GM18858 (cell line): ENCODE data around the gene MRI1.
"Not testable (repeated sequence)": the region's sequence is repeated elsewhere in the genome, so short reads cannot be mapped to it uniquely, and the experiment has no call there.

Source experiments
- ATAC-seq: cut with Tn5 transposase; IDR thresholded peaks from one replicate; pipeline ENCODE4 v1.9.1; 2021; ENCODE audit not compliant: unreplicated experiment

MRI1 gene

DNA sequence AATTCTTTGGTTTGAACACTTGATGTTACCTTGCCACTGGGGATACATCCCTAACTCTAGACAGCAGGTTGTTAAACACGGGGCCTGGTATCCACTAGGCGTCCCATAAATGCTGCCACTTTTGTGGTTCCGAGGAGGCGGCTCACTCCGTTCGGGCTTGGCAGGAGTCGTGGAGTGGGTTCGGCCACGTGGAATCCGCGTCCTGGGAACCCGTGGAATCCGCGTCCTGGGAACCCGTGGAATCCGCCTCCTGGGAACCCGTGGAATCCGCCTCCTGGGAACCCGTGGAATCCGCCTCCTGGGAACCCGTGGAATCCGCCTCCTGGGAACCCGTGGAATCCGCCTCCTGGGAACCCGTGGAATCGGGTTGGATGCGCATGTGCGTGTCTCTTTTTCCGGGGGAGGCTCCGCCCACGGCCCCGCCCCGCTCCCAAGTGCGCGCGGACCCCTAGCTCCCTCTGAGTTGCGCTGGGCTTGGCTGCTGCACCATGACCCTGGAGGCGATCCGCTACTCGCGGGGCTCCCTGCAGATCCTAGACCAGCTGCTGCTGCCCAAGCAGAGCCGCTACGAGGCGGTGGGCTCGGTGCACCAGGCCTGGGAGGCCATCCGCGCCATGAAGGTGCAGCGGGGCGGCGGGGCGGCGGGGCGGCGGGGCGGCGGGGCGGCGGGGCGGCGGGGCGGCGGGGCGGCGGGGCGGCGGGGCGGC, at the start of gene MRI1:
MRI1 (plus strand) TSS at position 422 of the 707 bp plus-strand sequence; CDS start at position 489, 67 bp downstream.
- no peak for ATAC-seq

DNA sequence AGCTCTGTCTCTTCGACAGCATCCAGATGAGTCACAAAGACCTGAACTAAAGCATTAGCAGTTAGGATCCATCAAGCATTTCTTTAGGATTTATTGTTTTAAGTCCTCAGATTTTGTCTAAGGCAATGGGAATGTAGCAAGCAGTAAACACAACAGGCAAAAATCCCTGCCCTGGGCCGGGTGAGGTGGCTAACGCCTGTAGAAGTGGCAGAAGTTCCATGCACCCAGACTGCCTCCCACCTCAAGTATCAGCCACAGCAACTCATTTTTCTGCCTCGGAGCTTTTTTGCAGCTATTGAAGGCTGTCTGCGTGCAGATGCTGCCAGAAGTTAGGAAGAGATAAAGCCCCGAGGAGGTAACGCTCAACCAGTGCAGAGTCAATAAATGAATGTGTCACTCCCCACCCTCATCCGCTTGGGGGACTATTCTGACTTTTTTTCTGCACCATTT, 47.1 kb upstream of the MRI1 start:
- ATAC-seq: no peak

DNA sequence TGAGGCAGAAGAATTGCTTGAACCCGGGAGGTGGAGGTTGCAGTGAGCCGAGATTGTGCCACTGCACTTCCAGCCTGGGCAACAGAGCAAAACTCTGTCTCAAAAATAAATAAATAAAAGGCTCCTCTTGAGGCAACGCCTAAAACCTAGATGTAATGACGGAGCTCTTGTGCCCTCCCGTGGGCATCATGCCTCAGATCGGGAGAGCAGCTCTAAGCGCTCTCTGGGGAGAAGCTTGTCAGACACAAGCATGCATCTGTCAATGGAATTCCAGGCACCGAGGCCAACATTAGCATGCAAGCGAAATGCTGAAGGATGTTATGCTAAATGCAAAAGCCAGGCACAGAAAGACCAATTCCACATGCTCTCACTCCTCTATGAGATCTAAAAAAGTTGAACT, 45.6 kb upstream of the MRI1 start:
- no peak for ATAC-seq

DNA sequence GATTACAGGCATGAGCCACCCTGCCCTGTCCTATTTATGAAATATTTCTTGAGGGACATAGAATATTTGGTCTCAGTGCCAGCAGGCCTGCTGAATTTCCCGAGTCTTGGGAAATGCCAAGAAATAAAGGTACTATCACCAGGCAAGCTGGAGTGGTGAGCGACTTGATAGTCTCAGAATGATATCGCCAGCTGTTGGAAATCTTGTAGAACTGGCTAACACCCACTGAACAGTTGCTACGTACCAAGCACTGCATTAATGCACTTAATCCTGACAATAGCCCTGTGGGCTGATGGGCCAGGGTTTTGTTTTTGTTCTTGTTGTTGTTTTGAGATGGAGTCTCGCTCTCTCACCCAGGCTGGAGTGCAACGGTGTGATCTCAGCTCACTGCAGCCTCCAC, 42.2 kb upstream of the MRI1 start:
- no peak for ATAC-seq

DNA sequence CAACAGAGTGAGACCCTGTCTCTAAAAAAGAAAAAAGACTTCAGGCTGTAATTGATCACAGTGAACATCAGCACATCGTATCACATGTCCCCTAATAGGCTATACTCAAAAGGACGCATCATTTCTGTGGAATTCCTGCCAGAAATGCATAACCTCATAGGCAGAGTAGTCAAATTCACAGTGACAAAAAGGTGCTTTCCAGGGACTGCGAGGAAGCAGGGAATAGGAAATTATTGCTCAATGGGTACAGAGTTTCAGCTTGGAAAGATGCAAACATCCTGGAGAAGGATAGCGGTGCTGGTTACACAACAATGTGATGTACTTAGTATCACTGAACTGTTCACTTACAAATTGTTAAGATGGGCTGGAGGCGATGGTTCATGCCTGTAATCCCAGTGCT, 41.1 kb upstream of the MRI1 start:
- no peak for ATAC-seq

DNA sequence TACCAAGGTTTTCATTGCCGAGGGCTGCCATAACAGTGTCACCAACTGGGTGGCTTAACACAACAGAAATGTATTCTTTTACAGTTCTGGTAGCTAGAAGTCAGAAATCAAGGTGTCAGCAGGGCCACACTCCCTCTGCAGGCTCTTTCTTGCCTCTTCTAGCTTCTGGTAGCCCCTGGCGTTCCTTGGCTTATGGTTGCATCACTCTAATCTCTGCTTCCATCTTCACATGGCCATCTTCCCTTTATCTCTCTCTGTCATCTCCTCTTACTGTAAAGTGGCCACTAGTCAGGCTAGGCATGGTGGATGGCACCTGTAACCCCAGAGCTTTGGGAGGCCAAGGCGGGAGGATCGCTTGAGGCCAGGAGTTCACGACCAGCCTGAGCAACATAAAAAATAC, 38.0 kb upstream of the MRI1 start:
- ATAC-seq: no peak

DNA sequence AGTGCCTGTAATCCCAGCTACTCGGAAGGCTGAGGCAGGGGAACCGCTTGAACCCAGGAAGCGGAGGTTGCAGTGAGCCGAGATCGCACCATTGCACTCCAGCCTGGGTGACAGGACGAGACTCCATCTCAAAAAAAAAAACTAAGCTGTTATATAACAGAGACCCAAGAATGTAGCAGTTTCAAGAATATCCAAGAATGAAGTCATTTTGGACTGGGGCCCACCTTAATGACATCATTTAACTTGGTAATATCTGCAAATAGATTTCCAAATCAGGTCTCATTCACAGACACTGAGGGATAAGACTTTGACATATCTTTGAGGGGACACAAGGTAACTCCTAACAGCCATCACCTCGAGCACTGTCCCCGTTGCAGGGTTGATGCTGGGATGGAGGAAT, 36.5 kb upstream of the MRI1 start:
- no peak for ATAC-seq

DNA sequence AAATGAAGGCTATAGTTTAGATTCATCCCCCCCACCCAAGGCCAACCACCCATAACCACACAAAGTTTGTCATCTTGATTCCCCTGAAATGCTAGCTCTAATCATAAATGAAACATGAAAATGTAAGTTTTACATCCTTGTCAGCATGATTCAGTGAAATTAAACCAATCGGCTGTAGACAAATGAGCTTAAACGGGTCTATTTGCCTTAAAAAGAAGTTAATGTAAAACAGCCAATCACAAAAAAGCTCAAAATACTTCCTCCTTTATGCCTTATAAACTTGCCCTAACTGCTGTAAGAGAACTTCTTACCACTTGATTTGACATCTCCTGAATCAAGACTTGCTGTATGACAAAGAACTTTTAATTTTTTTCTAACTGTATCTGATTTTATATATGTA, 34.5 kb upstream of the MRI1 start:
- no peak for ATAC-seq

DNA sequence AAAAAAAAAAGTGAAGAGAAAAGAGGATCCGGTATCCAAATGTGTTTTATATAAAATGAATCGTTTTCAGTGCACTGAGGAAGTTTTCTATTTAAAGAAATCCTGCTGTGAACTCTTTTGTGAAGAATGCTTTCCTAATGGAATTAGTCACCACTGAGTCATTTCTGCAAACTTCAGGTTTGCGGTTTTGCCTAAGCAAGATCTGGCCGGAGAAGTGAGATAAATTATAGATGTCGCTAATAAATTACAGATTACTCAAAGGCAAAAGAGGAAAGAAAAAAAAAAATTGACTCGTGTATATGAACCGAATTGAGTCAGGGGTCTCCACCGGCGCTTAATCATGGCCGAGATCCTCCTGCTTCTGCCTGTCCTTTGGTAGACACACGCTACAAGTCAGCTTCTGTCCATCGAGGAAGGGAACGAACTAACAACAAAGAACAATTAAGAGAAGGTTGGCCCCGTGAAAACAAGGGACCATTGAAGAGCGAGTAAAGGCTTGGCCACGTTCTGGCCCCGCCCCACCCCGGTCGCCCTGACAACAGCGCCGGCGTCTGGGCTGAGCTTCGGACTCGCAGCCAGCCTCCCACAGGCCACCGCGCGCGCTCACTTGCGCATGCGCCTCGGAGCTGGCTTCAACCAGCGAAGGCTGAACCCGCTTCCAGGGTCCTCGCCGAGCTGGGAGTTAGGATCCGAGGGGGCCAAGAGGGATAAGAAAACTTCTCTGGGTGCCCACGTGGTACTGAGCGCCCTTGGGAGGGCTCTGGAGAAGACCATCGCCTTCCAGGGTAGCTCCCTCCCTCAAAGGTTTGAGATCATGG, 33.0 kb upstream of the MRI1 start:
- peak; percentile 86 for ATAC-seq

DNA sequence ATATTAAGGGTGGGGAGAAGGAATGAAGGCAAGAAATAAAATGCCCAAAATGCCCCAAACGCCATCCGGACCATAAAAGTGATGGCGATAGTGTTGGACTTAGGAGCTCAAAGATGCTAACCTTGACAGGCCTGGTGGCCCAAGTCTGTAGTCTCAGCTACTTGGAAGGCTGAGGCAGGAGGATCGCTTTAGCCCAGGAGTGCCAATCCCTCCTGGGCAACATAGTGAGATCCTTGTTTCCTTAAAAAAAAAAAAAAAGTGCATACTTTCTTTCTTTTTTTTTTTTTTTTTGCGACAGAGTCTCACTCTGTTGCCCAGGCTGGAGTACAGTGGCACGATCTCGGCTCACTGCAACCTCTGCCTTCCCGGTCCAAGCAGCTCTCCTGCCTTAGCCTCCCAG, 32.0 kb upstream of the MRI1 start:
- no peak for ATAC-seq

DNA sequence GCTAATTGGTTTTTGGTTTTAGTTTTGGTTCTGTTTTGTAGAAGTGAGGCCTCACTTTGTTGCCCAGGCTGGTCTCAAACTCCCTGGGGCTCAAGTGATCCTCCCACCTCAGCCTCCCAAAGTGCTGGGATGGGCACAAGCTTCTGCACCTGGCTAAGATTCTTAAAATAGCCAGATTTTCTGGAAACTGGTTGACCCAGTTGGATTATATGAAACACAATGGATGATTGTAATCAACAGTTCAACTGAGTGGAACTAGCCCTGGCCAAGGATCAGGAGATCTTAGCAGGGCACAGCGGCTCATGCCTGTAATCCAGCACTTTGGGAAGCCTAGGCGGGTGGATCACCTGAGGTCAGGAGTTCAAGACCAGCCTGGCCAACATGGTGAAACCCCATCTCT, 29.6 kb upstream of the MRI1 start:
- ATAC-seq: no peak

DNA sequence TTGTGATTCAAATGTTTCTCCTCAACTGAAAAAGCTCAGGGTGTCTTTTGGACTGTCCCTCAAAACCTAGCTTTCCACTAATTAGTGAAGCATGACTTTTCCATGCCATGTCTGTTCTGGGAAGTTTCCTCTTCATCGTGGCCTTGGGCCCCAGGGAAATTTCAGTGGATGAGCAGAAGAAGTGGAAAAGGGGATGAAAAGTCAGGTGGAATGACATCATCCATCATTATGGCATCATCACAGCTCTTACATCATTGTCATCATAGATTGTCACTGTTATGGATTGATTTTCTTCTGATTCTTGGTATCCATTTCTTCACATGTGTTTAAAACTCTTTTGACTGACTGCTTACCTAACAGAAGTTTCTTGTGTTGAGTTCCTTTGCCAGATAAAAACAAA, 26.2 kb upstream of the MRI1 start:
- ATAC-seq: no peak

DNA sequence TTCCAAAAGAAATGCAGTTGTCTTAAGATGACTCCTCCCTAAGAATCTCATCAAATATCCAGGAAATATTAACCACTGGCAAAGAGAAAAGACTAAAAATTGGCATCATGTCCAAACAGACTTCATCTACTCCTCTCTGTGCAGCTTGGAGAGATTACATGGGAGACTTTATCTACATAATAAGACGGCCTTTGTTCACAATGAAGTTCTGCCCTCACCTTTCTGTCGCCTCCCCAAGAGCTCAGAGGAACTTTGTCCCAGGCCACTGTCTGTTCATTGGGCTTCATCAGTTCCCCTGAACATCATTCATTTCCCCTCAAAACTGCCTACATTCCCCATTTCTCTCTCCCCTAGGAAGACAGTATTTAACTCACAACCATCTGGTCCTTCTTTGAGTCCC, 22.4 kb upstream of the MRI1 start:
- no peak for ATAC-seq

DNA sequence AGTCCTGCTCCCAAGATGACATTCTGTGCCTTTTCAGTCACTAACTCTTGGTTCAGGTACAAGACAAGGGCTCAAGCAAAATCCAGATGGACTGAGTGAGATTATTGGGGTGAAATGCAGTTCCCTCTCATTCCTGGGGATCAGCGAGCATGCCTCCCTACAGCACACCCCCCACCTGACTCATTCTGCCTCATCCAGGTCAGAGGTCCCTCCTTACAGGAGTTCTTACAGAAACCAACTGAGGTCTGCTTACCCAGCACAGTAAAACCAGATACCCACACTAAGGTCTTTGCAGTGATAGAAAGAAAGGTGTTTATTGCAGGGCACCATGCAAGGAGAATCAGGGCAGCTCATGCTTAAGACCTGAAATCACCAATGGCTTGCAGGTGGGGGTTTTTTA, 21.6 kb upstream of the MRI1 start:
- ATAC-seq: no peak

DNA sequence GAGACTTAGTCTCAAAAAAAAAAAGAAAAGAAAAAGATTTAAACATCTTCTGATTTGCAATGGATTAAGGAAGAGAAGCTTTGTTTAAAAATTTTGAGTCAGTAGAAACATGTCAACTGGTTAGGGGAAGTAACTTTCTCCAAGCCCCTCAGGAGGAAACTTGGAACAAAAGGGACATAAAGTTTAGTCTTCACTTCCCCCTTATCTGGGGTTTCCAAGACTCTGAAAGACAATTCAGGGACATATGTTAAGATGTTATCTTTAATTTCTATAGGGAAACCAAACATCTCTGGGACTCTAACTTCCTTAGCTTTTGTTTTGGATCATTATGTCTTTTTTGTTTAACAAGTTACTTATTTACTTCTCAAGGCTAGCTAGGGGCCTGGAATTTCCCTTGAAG, 20.1 kb upstream of the MRI1 start:
- ATAC-seq: no peak

DNA sequence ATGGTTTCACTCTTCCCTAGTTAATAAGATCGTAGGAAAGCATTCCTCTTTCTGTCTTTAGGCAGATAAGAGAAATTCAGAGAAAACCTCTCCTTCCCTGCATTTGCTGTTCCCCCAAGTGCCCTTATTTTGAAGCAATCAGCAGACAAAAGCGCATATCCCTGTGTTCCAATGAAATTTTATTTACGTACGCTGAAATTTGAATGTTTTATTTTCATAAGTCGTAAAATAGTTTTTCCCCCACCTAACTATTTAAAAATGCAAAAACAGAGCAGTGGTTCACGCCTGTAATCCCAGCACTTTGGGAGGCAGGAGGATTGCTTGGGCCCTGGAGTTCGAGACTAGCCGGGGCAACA, 17.2 kb upstream of the MRI1 start:
- no peak for ATAC-seq

DNA sequence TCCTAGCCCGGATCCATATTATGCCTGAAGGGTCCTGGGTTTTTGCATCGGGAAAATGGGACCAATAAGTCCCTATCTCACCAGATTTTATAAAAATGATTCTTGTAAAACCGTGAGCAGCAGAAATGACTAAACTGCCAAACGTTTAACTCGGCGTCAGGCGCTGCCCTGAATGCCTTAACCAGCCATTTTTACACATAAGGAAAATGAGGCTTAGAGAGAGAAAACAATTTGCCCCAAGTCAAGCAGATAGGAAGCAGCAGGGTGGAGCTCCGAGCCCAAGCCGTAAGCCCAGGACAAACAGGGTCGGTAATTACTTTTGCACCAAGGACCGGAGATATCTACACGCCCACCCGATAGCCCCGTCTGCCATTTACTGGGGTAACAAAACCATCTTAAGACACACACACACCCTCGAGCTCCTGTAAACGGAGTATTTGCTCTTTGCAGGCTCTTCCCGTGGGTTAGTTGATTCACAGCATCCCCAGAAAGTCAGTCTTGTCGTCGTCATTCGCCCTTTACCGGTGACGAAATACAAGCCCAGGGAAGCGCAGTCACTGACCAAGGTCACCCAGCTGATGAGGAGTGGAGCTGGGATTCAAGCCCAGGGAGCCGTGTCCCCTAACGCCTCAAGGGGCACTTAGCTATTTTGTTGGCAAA, 16.0 kb upstream of the MRI1 start:
- ATAC-seq: no peak

DNA sequence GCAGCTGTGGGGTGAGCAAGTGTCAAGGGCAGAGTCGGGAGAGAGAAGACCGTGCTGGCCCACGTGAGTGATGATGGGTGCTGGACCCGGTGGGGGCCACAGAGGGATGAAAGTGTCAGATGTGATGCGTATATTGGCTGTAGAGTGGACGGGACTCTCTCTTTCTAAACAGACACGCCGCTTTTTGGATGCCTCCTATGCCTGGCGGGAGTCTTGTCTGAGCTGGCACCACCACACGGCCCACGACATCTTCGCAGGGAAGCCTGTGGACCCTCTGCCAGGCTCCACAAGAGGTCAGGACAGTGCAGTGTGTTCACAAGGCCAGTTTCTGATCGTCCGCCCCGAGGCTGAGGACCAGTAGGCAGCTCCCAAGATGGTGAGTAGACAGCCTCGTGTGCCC, 12.9 kb upstream of the MRI1 start:
- ATAC-seq: no peak

DNA sequence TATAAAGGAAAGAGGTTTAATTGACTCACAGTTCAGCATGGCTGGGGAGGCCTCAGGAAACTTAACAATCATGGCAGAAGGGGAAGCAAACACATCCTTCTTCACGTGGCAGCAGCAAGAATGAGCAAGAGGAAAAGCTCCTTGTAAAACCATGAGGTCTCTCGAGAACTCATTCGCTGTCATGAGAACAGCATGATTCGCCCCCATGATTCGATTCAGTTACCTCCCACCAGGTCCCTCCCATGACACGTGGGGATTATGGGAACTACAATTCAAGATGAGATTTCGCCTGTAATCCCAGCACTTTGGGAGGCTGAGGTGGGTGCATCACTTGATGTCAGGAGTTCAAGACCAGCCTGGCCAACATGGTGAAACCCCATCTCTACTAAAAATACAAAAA, 10.7 kb upstream of the MRI1 start:
- not testable (repeated sequence) for ATAC-seq

DNA sequence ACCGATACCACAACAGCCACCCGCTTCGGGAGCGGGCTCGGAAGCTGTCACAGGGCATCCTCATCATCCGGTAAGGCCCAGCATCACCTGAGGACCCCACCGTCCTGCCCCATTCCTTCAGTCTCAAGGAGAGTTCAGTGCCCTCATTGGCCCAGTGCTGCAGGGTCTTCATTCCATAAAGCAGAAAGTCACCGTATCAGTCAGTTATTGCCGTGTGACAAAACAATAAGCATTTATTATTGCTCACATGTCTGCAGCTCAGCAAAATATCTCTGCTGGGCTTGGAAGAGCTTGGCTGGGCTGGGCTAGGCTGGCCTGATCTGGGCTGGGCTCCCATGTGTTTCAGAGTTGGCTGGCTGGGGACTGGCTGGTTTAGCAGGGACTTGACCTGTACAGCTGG, 8.1 kb upstream of the MRI1 start:
- ATAC-seq: no peak

DNA sequence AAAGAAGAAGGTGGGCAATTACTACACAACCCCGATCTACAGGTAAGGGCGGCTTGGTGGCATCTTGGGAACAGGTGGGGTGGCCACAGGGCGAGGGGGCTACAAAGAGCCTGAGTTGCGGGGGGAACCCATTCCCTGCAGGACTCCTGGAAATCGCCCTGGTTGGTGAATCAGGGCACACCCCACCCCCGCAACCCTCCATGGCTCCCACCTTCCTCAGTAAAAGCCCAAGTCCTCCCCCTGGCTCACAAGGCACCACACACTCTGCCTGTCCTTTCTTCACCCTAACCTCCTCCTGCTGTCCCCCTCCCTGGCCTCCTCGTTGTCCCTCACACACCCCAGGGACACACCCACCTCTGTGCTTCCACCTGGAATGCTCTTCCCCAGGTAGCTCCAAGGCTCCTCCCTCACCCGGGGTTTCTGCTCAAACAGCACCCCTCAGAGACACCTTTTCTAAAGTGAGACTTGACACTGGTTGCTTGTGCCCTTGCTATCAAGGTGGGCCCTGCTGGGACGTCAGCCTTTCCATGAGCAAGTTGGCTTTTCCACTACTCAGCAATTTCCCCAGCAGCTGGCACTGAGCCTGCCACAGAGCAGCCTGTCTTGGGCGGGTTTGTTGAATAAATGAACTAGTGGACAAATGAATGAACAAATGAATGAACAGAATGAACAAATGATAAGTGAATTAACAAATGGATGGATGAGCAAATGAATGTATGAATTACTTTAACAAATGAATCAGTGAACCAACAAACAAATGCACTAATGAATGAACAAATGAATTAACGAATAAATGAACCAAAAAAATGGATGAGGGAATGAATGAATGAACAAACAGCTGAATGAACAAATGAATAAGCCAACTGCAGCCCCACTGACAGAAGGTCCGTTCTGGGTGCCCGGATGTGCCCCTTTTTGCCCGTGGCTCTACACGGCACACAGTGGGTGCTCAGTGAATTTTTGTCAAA, 6.2 kb upstream of the MRI1 start:
- ATAC-seq: no peak
